ENCODE results near the gene PPP1R13L.

The PPP1R13L gene

GRCh38 chr19:45331411-45331810 lies 73.5 kb downstream of the PPP1R13L start:
- no peak overlapping the region for H3K4me3 ChIP-seq (ENCODE audit: low read depth, low read length)
- TF ChIP-seq CTCF (IDR thresholded peaks at IDR 0.05; ENCODE audit: borderline replicate concordance, insufficient read depth, low read depth, low read length): no peak

Data from GM12875 (cell line).